Gastrocnemius medialis (tissue), 4 donors: ENCODE data around the gene ZDHHC13.

Experiments used
- POLR2A ChIP-seq, 2 donors: fragments of 450-650 bp; IDR thresholded peaks; one replicate each; pipeline ENCODE4 v1.6.1; 2017; ENCODE audit warnings: antibody characterized with exemption in 2 of 2, mild to moderate bottlenecking in 2 of 2, moderate library complexity in 2 of 2
- TF ChIP-seq, protein P1 (sequence below), 5 experiments: fragments of 450-650 bp in 3 of 5; fragments of 200-600 bp in 2 of 5; sonication (generic) in 2 of 5; IDR thresholded peaks in 4 of 5; conservative IDR thresholded peaks in 1 of 5; 1 replicate in 4 of 5; 2 replicates in 1 of 5; pipeline ENCODE4 v1.5.1; 2016 to 2019; ENCODE audit warnings: antibody characterized with exemption in 5 of 5, mild to moderate bottlenecking in 3 of 5, moderate library complexity in 3 of 5

DNA sequence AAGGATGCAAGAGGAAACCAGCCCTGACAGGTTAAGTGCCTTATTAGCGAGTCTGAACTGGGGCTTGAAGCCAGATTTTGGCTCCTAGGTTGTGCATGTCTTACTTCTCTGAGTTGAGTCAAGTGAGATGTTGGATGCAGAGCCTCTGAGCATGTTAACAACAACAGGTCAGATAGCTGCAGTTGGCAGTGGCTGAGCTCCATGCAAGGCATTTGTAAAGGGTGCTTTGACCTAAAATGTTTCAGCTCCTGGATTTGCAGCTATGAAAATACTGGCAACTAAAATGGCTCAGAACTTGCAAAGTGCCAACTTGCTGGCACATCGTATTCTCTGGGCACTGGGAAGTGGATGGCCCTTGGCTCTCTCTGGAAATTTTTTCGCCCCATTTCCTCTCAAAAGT lies 101.2 kb downstream of the ZDHHC13 start:
- TF ChIP-seq, protein P1, sequence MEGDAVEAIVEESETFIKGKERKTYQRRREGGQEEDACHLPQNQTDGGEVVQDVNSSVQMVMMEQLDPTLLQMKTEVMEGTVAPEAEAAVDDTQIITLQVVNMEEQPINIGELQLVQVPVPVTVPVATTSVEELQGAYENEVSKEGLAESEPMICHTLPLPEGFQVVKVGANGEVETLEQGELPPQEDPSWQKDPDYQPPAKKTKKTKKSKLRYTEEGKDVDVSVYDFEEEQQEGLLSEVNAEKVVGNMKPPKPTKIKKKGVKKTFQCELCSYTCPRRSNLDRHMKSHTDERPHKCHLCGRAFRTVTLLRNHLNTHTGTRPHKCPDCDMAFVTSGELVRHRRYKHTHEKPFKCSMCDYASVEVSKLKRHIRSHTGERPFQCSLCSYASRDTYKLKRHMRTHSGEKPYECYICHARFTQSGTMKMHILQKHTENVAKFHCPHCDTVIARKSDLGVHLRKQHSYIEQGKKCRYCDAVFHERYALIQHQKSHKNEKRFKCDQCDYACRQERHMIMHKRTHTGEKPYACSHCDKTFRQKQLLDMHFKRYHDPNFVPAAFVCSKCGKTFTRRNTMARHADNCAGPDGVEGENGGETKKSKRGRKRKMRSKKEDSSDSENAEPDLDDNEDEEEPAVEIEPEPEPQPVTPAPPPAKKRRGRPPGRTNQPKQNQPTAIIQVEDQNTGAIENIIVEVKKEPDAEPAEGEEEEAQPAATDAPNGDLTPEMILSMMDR (IDR thresholded peaks at IDR 0.05 in 4 of 5, conservative IDR thresholded peaks at IDR 0.05 in 1 of 5), result no peak
- TF ChIP-seq POLR2A (IDR thresholded peaks at IDR 0.05), result no peak
